Mucosa of descending colon (tissue), 3 donors: ENCODE measurements around the gene TAPT1. TPM values are rescaled to one million over a fixed set of nuclear protein-coding genes. Genes with fewer than 3 reads are reported as not detected.
A peak's percentile ranks its signal among the peaks of the same experiment; 100 is the strongest.

Experiments used
- ATAC-seq: fragments of 200-7000 bp; cut with Tn5 transposase; one replicate; pipeline ENCODE4 v1.9.1; 2020; ENCODE audit warnings: mild to moderate bottlenecking, moderate library complexity
- DNase-seq, 3 donors: peaks; one replicate each; pipeline ENCODE4 v3.0.0-alpha.2; 2020
- H3K36me3 ChIP-seq: fragments of 200-600 bp; one replicate; pipeline ENCODE4 v1.8.0; 2021; ENCODE audit warnings: low read depth, mild to moderate bottlenecking
- H3K4me1 ChIP-seq: fragments of 200-600 bp; one replicate; pipeline ENCODE4 v1.8.0; 2021; ENCODE audit warnings: low read depth, mild to moderate bottlenecking
- H3K4me3 ChIP-seq: fragments of 200-600 bp; one replicate; pipeline ENCODE4 v1.8.0; 2021; ENCODE audit warnings: mild to moderate bottlenecking
- H3K9me3 ChIP-seq: fragments of 200-600 bp; one replicate; pipeline ENCODE4 v1.8.0; 2021; ENCODE audit warnings: mild to moderate bottlenecking
- CTCF ChIP-seq: fragments of 200-600 bp; IDR thresholded peaks from one replicate; pipeline ENCODE4 v1.8.0; 2022; ENCODE audit warnings: antibody characterized with exemption, mild to moderate bottlenecking
- intact Hi-C, 2 donors: fragments of 100-400 bp; cut with DNase I in 1 of 2; cut with micrococcal nuclease in 1 of 2; formaldehyde crosslinking; loops; one replicate each; pipeline versions ENCODE4 v1.11.0 to v1.11.1; 2022; cut with DNase I, micrococcal nuclease
- total RNA-seq, 3 donors: library from RNA; stranded (reverse); fragmentation: NEBNext Ultra II Directional in 2 of 3; extraction: Animal tissue kit (Norgen Biotek cat#: 25700) in 2 of 3; gene quantifications; one replicate each; pipeline versions ENCODE4 v1.2.1 to v1.2.4, GENCODE V29; 2021 to 2023
- donor health status: DM: no; HTN: no; CAD: no; lungs with moderate emphysema.
- donor health status: DM: no; HTN: no; CAD: no.
- donor health status: DM: no; HTN: yes; CAD: no.

TAPT1 gene
- total RNA-seq, 3 donors from 2014 or later: 38.2 to 62.6 (median 38.8) TPM

- no peak overlapping the region for H3K4me3 ChIP-seq
- no peak for TF ChIP-seq CTCF
- ATAC-seq: no peak
- DNase-seq: no peak
- no peaks in the 10 kb centered on the region for H3K4me1 ChIP-seq
- H3K9me3 ChIP-seq: no peaks in the 10 kb centered on the region
- intact Hi-C loops: no loop called here
- H3K36me3 ChIP-seq: no peaks in the 10 kb centered on the region
Measured at GRCh38 chr4:16245241-16245640, 19.0 kb upstream of the TAPT1 start.

- H3K9me3 ChIP-seq: no peaks in the 10 kb centered on the region
- DNase-seq (no peak), ATAC-seq (no peak)
- intact Hi-C loops: no loop called here
- TF ChIP-seq CTCF: no peak
- H3K36me3 ChIP-seq: no peaks in the 10 kb centered on the region
- no peak overlapping the region for H3K4me3 ChIP-seq
- no peaks in the 10 kb centered on the region for H3K4me1 ChIP-seq
Measured at GRCh38 chr4:16243285-16243684, 17.0 kb upstream of the TAPT1 start.

GRCh38 chr4:16240300-16240699 is 14.0 kb upstream of the TAPT1 start:
- Histone ChIP-seq H3K4me1 (no peaks in the 10 kb centered on the region), H3K36me3 (no peaks in the 10 kb centered on the region), H3K4me3 (no peak overlapping the region), H3K9me3 (no peaks in the 10 kb centered on the region)
- intact Hi-C loops: no loop called here
- no peak for TF ChIP-seq CTCF
- DNase-seq: no peak
- no peak for ATAC-seq

- no peak overlapping the region for H3K4me3 ChIP-seq
- intact Hi-C loops: no loop called here
- H3K4me1 ChIP-seq: no peaks in the 10 kb centered on the region
- DNase-seq: no peak
- H3K9me3 ChIP-seq: no peaks in the 10 kb centered on the region
- no peak for ATAC-seq
- no peaks in the 10 kb centered on the region for H3K36me3 ChIP-seq
- TF ChIP-seq CTCF: no peak
Measured at GRCh38 chr4:16239086-16239485, 12.8 kb upstream of the TAPT1 start.

GRCh38 chr4:16238327-16238726 is 12.1 kb upstream of the TAPT1 start:
- no peak for TF ChIP-seq CTCF
- DNase-seq (no peak), ATAC-seq (no peak)
- H3K4me1 ChIP-seq: no peaks in the 10 kb centered on the region
- intact Hi-C loops: no loop called here
- H3K36me3 ChIP-seq: no peaks in the 10 kb centered on the region
- no peak overlapping the region for H3K4me3 ChIP-seq
- no peaks in the 10 kb centered on the region for H3K9me3 ChIP-seq

- no peaks in the 10 kb centered on the region for H3K9me3 ChIP-seq
- ATAC-seq (peak; percentile 43), DNase-seq (no peak)
- no peaks in the 10 kb centered on the region for H3K4me1 ChIP-seq
- H3K4me3 ChIP-seq: no peak overlapping the region
- no peaks in the 10 kb centered on the region for H3K36me3 ChIP-seq
- no peak for TF ChIP-seq CTCF
- intact Hi-C loops: no loop called here
Measured at GRCh38 chr4:16237715-16238114, 11.4 kb upstream of the TAPT1 start.
